GM12873 (cell line): ENCODE results near the gene NFKB1.

Experiments
- CTCF ChIP-seq: IDR thresholded peaks from 2 replicates; pipeline ENCODE4 v1.5.1; 2012; ENCODE audit warnings: low read depth, mild to moderate bottlenecking, moderate library complexity, low read length, control low read depth; ENCODE audit not compliant: insufficient read depth; ENCODE audit errors: missing control alignments

NFKB1 gene

GRCh38 chr4:102592256-102592655 lies 91.1 kb downstream of the NFKB1 start:
- no peak for TF ChIP-seq CTCF

GRCh38 chr4:102593147-102593546 lies 92.0 kb downstream of the NFKB1 start:
- no peak for TF ChIP-seq CTCF

GRCh38 chr4:102594000-102594399 lies 92.8 kb downstream of the NFKB1 start:
- TF ChIP-seq CTCF, result no peak

- no peak for TF ChIP-seq CTCF
These were observed 95.4 kb downstream of the NFKB1 start for GRCh38 chr4:102596532-102596931.

GRCh38 chr4:102598086-102598761 lies 97.1 kb downstream of the NFKB1 start:
- no peak for TF ChIP-seq CTCF

GRCh38 chr4:102598762-102599374 lies 97.7 kb downstream of the NFKB1 start:
- TF ChIP-seq CTCF, result no peak

GRCh38 chr4:102599455-102599854 lies 98.3 kb downstream of the NFKB1 start:
- no peak for TF ChIP-seq CTCF
